Heart right ventricle (tissue), 16 donors: ENCODE data around the gene PODNL1. TPM values are rescaled to one million over a fixed set of nuclear protein-coding genes. Genes with fewer than 3 reads are reported as not detected.
"Not testable (repeated sequence)": the region's sequence is repeated elsewhere in the genome, so short reads cannot be mapped to it uniquely, and the experiment has no call there.

Experiments
- ATAC-seq, 8 donors: fragments of 200-7000 bp; cut with Tn5 transposase; one replicate each; pipeline ENCODE4 v1.9.1; 2020; ENCODE audit warnings: mild to moderate bottlenecking in 8 of 8, moderate library complexity in 8 of 8, moderate number of reproducible peaks in 1 of 8
- DNase-seq, 2 donors: peaks; one replicate each; pipeline ENCODE4 v3.0.0-alpha.2; 2020
- H3K27ac ChIP-seq, 10 donors: fragments of 200-600 bp; sonication (generic) in 2 of 10; one replicate each; pipeline versions ENCODE4 v1.5.0 to v1.8.0; 2020 to 2022; ENCODE audit warnings: mild to moderate bottlenecking in 3 of 10
- H3K27me3 ChIP-seq, 7 donors: fragments of 200-600 bp; one replicate each; pipeline ENCODE4 v1.8.0; 2021 to 2022; ENCODE audit warnings: mild to moderate bottlenecking in 2 of 7
- H3K36me3 ChIP-seq, 9 donors: fragments of 200-600 bp; sonication (generic) in 1 of 9; one replicate each; pipeline versions ENCODE4 v1.5.0 to v1.8.0; 2020 to 2022; ENCODE audit warnings: mild to moderate bottlenecking in 2 of 9
- H3K4me1 ChIP-seq, 9 donors: fragments of 200-600 bp; sonication (generic) in 1 of 9; one replicate each; pipeline versions ENCODE4 v1.5.0 to v1.8.0; 2020 to 2022; ENCODE audit warnings: mild to moderate bottlenecking in 4 of 9
- H3K4me3 ChIP-seq, 10 donors: fragments of 200-600 bp; sonication (generic) in 2 of 10; one replicate each; pipeline versions ENCODE4 v1.5.0 to v1.8.0; 2020 to 2022; ENCODE audit warnings: mild to moderate bottlenecking in 7 of 10, moderate library complexity in 2 of 10
- H3K9me3 ChIP-seq, 11 donors: fragments of 200-600 bp in 10 of 11; sonication (generic) in 2 of 11; one replicate each; pipeline versions ENCODE4 v1.5.0 to v1.8.0; 2013 to 2022; ENCODE audit warnings: mild to moderate bottlenecking in 2 of 11, control low read depth in 1 of 11, moderate library complexity in 1 of 11
- WGBS, 2 donors: extraction: QIAGEN DNeasy Blood & Tissue Kit; methylation state at CpG; one replicate each; pipeline ENCODE4 v1.1.7; 2013; ENCODE audit warnings: inconsistent platforms in 1 of 2; 5-methylcytosine and 5-hydroxymethylcytosine counted together
- intact Hi-C, 10 donors: fragments of 100-400 bp; cut with DNase I; formaldehyde crosslinking; loops; one replicate each; pipeline versions ENCODE4 v1.11.1 to v1.14.2; 2022
- polyA plus RNA-seq, 2 donors: library from polyadenylated mRNA; stranded (reverse); fragments of 200-250 nt; gene quantifications; one replicate each; pipeline ENCODE4 v1.2.3, GENCODE V29; 2013
- total RNA-seq, 10 donors: library from RNA; stranded (reverse); fragmentation: NEBNext Ultra II Directional in 3 of 10; extraction: Animal tissue kit (Norgen Biotek cat#: 25700) in 3 of 10; gene quantifications; one replicate each; pipeline versions ENCODE4 v1.2.1 to v1.2.4, GENCODE V29; 2021 to 2023
- TF ChIP-seq, protein P1 (sequence below), 9 donors: fragments of 200-600 bp; sonication (generic) in 2 of 9; IDR thresholded peaks; one replicate each; pipeline versions ENCODE4 v1.5.0 to v1.8.0; 2021 to 2022; ENCODE audit warnings: antibody characterized with exemption in 9 of 9, mild to moderate bottlenecking in 5 of 9, moderate library complexity in 1 of 9
- donor health status: Arrhythmogenic right ventricular cardiomyopathy.
- donor health status: ischemic (EF 13 %, LVEDD 7.1; RV severe dilation, severe dysfunction).
- donor health status: healthy with polysubstance abuse.
- donor health status: DM: no; HTN: yes; CAD: no.
- donor health status: DM: no; HTN: no; CAD: no.
- donor health status: ischemic (EF 25% LVEDD 6.9; RV normal size, moderate dysfunction).
- donor health status: ischemic (EF 25% LVEDD 5.7; RV mildly dilated, moderate dysfunction).
- donor health status: healthy.
- donor health status: DM: yes; HTN: yes; CAD: no.
- donor health status: Ischemic cardiomyopathy.
- donor health status: ischemic (EF 35%, LVEDD 5.7; RV mildly dilated, moderate dysfunction).
- donor health status: nonischemic (EF 11% LVEDD 7.7; RV severe dilation, severe dysfunction).
- donor health status: DM: yes; HTN: yes; CAD: no.
- donor health status: PGD.
- donor health status: ischemic (EF 29% LVEDD 5.4; RV normal size, mild dysfunction).
- donor health status: nonischemic (EF 23%, LVEDD 6.1; RV moderate dilation, normal function).

Gene PODNL1
- total and polyA plus RNA-seq, 12 donors = 0.76 to 6.2 (median 1.8) TPM

DNA sequence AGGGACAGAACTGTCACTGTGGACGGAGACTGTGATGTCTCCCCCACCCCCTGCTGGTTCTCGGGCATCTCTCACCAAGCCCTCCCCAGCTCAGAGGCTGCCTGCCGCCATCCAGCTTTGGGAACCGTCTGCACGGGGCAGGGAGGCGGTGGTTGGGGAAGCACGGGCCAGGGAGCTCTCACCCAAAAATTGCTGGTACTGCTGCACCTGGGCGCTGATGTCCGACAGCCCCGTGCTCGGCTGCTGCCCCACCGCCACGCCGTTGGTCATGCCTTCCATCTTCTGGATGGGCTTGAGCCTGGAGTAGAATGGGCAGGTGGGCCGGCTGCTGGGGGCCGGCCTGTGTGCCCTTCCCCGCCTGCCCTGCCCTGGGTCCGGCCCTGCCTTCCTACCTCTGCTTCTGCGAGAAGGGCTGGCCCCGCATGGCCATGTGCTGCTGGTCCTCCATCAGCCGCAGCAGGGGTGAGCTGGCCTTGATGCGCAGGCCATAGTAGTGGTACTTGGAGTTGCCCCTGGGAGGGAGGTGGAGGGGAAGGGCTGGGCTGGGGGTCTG, 30.2 kb upstream of the PODNL1 start:
- WGBS, 2 donors = 95 to 96% methylated on average over 22 of the region's 22 CpGs
- no peak overlapping the region for H3K27ac ChIP-seq
- H3K27me3 ChIP-seq = no peaks in the 10 kb centered on the region
- no peak overlapping the region for H3K4me3 ChIP-seq
- no peaks in the 10 kb centered on the region for H3K4me1 ChIP-seq
- H3K36me3 ChIP-seq = peaks cover 4 to 100% (median 43%) of the 10 kb centered on the region in 9 donors
- TF ChIP-seq, protein P1, sequence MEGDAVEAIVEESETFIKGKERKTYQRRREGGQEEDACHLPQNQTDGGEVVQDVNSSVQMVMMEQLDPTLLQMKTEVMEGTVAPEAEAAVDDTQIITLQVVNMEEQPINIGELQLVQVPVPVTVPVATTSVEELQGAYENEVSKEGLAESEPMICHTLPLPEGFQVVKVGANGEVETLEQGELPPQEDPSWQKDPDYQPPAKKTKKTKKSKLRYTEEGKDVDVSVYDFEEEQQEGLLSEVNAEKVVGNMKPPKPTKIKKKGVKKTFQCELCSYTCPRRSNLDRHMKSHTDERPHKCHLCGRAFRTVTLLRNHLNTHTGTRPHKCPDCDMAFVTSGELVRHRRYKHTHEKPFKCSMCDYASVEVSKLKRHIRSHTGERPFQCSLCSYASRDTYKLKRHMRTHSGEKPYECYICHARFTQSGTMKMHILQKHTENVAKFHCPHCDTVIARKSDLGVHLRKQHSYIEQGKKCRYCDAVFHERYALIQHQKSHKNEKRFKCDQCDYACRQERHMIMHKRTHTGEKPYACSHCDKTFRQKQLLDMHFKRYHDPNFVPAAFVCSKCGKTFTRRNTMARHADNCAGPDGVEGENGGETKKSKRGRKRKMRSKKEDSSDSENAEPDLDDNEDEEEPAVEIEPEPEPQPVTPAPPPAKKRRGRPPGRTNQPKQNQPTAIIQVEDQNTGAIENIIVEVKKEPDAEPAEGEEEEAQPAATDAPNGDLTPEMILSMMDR (IDR thresholded peaks at IDR 0.05) = no peak
- intact Hi-C loops = loop anchor here in 1 of 10 donors (10.0 kb wide), 1 partner anchor 76 kb away; no protein-coding TSS in a partner anchor
- no peaks in the 10 kb centered on the region for H3K9me3 ChIP-seq
- no peak for ATAC-seq
- no peak for DNase-seq

DNA sequence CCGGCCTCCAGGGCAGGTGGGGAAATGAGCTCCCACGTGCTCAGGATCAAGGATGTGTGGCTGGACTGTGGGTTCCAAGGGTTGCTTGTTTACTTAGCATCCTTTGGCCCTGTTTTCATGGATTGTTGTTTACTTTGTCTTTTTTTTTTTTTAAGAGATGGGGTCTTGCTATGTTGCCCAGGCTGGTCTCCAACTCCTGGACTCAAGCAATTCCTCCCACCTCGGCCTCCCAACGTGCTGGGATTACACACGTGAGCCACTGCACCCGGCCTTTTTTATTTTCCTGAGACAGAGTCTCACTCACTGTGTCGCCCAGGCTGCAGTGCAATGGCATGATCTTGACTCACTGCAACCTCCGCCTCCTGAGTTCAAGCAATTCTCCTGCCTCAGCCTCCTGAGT, 29.0 kb upstream of the PODNL1 start:
- DNase-seq, H3K27me3 ChIP-seq, H3K27ac ChIP-seq, ATAC-seq, H3K9me3 ChIP-seq, H3K4me1 ChIP-seq, H3K4me3 ChIP-seq: not testable (repeated sequence)
- WGBS, 2 donors = 93% methylated on average over 8 of the region's 8 CpGs
- intact Hi-C loops = loop anchor here in 1 of 10 donors (10.0 kb wide), 1 partner anchor 78 kb away; no protein-coding TSS in a partner anchor
- peaks cover 4 to 100% (median 43%) of the 10 kb centered on the region in 9 donors for H3K36me3 ChIP-seq

DNA sequence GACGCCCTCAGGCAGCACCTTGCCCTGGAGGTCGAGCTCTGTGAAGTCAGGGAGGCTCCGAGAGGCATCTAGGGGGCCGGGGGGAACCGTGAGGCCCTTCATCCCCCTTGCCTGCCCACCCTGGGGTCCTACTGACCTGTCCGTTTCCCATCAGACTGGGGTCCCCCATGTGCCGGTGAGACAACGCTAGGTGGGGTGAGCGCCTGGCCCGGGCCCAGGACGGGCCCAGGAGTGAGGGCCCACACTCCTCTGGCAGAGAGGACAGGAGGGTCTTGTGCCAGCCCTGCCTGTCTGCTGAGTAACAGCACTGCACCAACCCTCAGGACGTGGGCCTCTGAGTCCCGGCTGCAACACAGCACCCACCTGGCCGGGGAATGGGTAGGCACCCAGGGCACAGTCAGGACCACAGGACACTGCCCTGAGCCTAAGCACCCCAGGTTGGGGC, 28.5 kb upstream of the PODNL1 start:
- 94 to 96% methylated on average over 14 of the region's 14 CpGs for WGBS, 2 donors
- intact Hi-C loops = loop anchor here in 1 of 10 donors (10.0 kb wide), 1 partner anchor 78 kb away; no protein-coding TSS in a partner anchor
- no peak overlapping the region for H3K4me3 ChIP-seq
- H3K36me3 ChIP-seq = peaks cover 4 to 100% (median 43%) of the 10 kb centered on the region in 9 donors
- H3K27ac ChIP-seq = no peak overlapping the region
- TF ChIP-seq, protein P1 (IDR thresholded peaks at IDR 0.05) = no peak
- H3K9me3 ChIP-seq = no peaks in the 10 kb centered on the region
- no peaks in the 10 kb centered on the region for H3K4me1 ChIP-seq
- DNase-seq = no peak
- H3K27me3 ChIP-seq = no peaks in the 10 kb centered on the region
- ATAC-seq = no peak

DNA sequence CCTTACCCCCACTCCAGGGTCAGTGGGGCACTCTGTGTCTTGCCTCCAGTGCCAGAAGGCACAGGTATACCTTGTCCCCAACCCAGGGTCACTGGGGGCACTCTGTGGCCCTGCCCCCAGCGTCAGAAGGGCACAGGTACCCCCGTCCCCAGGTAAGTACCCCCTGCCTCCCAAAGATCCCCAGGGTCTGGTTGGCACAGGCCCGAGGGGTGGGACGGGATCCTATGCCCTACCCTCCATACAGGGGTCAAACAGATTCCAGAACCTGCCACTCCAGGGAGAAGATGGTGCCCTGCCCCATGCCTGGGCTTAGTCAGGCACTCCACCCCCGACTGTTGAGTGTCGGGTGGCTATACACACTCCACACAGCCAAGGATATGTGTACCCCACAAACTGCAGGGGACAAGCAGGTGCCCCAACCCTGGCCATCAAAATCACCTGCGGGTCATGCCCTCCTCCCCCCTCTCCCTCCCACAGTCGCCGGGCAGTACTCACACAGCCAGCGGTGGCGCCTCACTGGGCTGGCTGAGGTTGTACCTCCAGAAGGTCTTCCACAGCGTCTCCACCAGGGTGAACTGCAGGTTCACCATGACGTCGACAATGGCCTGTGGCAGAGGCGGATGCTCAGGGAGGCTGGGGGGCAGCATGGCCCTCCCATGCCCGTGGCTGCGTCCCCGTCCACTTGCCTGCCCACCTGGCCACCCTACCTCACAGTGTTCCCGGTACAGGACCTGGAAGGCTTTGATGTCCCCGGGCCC, 27.9 kb upstream of the PODNL1 start:
- no peak for ATAC-seq
- no peak for DNase-seq
- intact Hi-C loops = loop anchor here in 1 of 10 donors (10.0 kb wide), 1 partner anchor 79 kb away; no protein-coding TSS in a partner anchor
- 95% methylated on average over 20 of the region's 20 CpGs for WGBS, 2 donors
- TF ChIP-seq, protein P1 (IDR thresholded peaks at IDR 0.05) = no peak
- no peaks in the 10 kb centered on the region for H3K4me1 ChIP-seq
- no peaks in the 10 kb centered on the region for H3K27me3 ChIP-seq
- no peak overlapping the region for H3K27ac ChIP-seq
- H3K36me3 ChIP-seq = peaks cover 4 to 100% (median 44%) of the 10 kb centered on the region in 9 donors
- H3K4me3 ChIP-seq = no peak overlapping the region
- H3K9me3 ChIP-seq = no peaks in the 10 kb centered on the region
